Tibial artery (tissue), 4 donors: Measurements from ENCODE around the gene IL17RD.

ENCODE experiments used
- DNase-seq, 2 donors: peaks; one replicate each; pipeline ENCODE4 v3.0.0-alpha.2; 2019
- H3K27ac ChIP-seq, 2 donors: fragments of 200-600 bp; sonication (generic) in 1 of 2; 1 replicate in 1 of 2; 2 replicates in 1 of 2; pipeline ENCODE4 v1.5.1; 2018 to 2019; ENCODE audit warnings: mild to moderate bottlenecking in 1 of 2
- H3K27me3 ChIP-seq, 2 donors: fragments of 200-600 bp; sonication (generic) in 1 of 2; one replicate each; pipeline versions ENCODE4 v1.5.1 to v1.6.0; 2016 to 2019
- H3K36me3 ChIP-seq, 3 donors: fragments of 200-600 bp; sonication (generic) in 2 of 3; one replicate each; pipeline ENCODE4 v1.5.1; 2016 to 2019; ENCODE audit warnings: mild to moderate bottlenecking in 2 of 3
- H3K4me1 ChIP-seq, 4 donors: fragments of 200-600 bp; sonication (generic) in 2 of 4; 1 replicate in 3 of 4; 2 replicates in 1 of 4; pipeline ENCODE4 v1.5.1; 2016 to 2019
- H3K4me3 ChIP-seq, 2 donors: fragments of 200-600 bp; sonication (generic) in 1 of 2; 1 replicate in 1 of 2; 2 replicates in 1 of 2; pipeline ENCODE4 v1.5.1; 2018 to 2019; ENCODE audit warnings: mild to moderate bottlenecking in 2 of 2
- H3K9me3 ChIP-seq, 3 donors: fragments of 200-600 bp; sonication (generic) in 1 of 3; one replicate each; pipeline ENCODE4 v1.5.1; 2016 to 2019
- intact Hi-C: fragments of 100-400 bp; cut with DNase I; formaldehyde crosslinking; loops from one replicate; pipeline ENCODE4 v1.15.0; 2023; ENCODE audit warnings: low total_unique reads
- TF ChIP-seq, protein P1 (sequence below), 2 experiments: fragments of 200-600 bp in 1 of 2; fragments of 450-650 bp in 1 of 2; IDR thresholded peaks; one replicate each; pipeline ENCODE4 v1.5.1; 2017 to 2019; ENCODE audit warnings: antibody characterized with exemption in 2 of 2, mild to moderate bottlenecking in 1 of 2, moderate library complexity in 1 of 2

Gene IL17RD

DNA sequence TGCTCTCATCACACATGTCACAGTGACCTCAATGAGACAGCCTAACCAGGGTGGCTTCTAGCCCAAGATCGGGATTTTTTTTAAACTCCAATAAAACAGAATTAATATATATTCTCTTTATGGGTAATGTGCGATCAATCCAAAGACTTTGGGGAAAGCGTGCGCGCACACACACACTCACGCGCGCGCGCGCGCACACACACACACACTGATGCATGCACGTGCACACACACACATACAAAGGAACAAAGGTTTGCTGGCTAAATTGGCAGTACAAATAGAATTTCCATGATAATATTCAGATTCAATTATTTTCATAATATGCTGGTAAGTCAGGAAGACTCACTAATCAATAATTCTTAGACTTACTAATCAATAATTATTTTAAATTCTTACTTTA is 19.3 kb downstream of the IL17RD start:
- no peak for DNase-seq
- H3K27me3 ChIP-seq, result no peaks in the 10 kb centered on the region
- TF ChIP-seq, protein P1, sequence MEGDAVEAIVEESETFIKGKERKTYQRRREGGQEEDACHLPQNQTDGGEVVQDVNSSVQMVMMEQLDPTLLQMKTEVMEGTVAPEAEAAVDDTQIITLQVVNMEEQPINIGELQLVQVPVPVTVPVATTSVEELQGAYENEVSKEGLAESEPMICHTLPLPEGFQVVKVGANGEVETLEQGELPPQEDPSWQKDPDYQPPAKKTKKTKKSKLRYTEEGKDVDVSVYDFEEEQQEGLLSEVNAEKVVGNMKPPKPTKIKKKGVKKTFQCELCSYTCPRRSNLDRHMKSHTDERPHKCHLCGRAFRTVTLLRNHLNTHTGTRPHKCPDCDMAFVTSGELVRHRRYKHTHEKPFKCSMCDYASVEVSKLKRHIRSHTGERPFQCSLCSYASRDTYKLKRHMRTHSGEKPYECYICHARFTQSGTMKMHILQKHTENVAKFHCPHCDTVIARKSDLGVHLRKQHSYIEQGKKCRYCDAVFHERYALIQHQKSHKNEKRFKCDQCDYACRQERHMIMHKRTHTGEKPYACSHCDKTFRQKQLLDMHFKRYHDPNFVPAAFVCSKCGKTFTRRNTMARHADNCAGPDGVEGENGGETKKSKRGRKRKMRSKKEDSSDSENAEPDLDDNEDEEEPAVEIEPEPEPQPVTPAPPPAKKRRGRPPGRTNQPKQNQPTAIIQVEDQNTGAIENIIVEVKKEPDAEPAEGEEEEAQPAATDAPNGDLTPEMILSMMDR (IDR thresholded peaks at IDR 0.05), result no peak
- no peaks in the 10 kb centered on the region for H3K9me3 ChIP-seq
- no peak overlapping the region for H3K4me3 ChIP-seq
- H3K4me1 ChIP-seq, result peaks cover 0 to 8% (median 0%) of the 10 kb centered on the region in 4 donors
- intact Hi-C loops, result no loop called here
- H3K36me3 ChIP-seq, result no peaks in the 10 kb centered on the region
- no peak overlapping the region for H3K27ac ChIP-seq

GRCh38 chr3:57144952-57145351 is 20.2 kb downstream of the IL17RD start:
- Histone ChIP-seq H3K27ac (no peak overlapping the region), H3K36me3 (no peaks in the 10 kb centered on the region), H3K27me3 (no peaks in the 10 kb centered on the region), H3K4me3 (no peak overlapping the region), H3K4me1 (peaks cover 0 to 3% (median 0%) of the 10 kb centered on the region in 4 donors), H3K9me3 (no peaks in the 10 kb centered on the region)
- no peak for DNase-seq
- intact Hi-C loops, result no loop called here
- TF ChIP-seq, protein P1 (IDR thresholded peaks at IDR 0.05), result no peak

DNA sequence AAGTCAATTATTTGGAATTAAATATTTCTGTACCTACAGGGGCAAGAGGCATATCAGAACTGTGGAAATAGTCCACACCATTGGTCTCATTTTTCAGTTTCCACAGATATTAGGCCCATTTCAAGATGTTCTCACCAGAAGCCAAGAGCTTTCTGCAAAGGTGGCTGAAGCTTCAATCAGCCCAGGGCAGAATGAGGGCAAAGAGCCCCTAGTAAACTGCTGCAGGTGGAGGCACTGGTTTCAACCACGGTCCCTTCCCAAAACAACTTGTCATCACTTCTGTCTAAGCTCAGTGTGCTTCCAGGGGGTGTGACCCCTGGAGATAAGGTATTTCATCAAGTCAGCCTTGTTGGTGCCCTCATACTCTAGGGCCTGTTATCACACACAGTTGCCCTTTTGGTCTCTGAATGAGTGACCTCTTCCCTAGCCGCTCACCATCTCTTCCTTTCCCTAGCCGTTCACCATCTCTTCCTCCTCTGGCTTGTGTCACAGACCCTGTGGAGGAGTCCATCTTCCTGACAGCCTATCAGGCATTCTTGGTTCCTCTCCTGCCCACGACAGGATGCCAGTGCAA is 21.2 kb downstream of the IL17RD start:
- intact Hi-C loops, result no loop called here
- H3K9me3 ChIP-seq, result no peaks in the 10 kb centered on the region
- no peak overlapping the region for H3K27ac ChIP-seq
- TF ChIP-seq, protein P1 (IDR thresholded peaks at IDR 0.05), result no peak
- H3K4me3 ChIP-seq, result no peak overlapping the region
- H3K36me3 ChIP-seq, result no peaks in the 10 kb centered on the region
- no peaks in the 10 kb centered on the region for H3K4me1 ChIP-seq
- no peak for DNase-seq
- H3K27me3 ChIP-seq, result no peaks in the 10 kb centered on the region

DNA sequence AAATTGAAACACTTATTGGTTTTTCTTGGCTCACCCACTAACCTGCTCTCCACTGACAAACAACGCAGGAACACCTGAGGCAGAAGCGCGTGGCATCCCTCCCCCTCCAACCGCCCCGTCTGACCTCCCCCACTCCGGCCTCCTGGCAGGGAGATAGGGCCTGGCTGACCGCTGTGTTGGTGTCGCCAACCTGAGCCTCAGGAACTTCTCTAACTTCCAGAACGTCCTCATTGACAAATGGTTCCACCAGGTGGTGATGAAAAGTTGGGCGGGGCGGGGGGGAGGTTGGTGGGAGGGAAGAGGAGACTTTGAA is 22.8 kb downstream of the IL17RD start:
- TF ChIP-seq, protein P1 (IDR thresholded peaks at IDR 0.05), result no peak
- H3K9me3 ChIP-seq, result no peaks in the 10 kb centered on the region
- no peaks in the 10 kb centered on the region for H3K36me3 ChIP-seq
- peak in 1 of 2 donors; percentile 56 for DNase-seq
- H3K4me1 ChIP-seq, result no peaks in the 10 kb centered on the region
- no peak overlapping the region for H3K27ac ChIP-seq
- no peaks in the 10 kb centered on the region for H3K27me3 ChIP-seq
- no peak overlapping the region for H3K4me3 ChIP-seq
- intact Hi-C loops, result no loop called here

DNA sequence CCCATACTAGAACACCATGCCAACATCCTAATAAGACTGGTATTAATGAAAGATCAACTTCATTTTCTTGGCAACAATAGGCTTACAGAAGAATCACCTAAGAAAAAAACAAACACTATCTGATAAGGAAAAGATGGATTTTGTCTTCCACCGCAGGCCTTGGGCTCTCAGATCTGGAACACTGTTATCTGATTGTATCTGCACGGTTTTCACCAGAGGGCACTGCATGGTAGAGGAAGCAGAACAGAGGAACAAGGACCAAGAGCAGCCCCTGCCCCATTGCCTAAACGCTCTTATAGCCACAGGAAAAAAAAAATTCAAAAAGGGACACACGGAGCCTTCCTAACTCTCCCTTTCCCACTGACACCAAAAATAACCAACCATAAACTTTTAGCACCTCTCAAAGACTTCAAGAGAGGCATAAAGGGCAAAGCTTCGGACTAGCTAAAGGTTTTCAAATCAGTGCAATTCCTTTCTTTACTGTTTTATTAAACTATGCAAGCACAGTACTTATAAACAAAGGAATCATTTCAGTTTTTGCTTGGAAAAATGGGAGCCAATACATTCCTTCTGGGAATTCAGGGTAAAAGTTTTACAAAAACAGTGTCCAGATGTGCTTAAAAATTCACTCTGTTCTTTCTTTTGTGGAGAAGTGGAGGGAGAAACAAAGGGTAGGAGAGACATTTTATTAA is 23.3 kb downstream of the IL17RD start:
- Histone ChIP-seq H3K9me3 (no peaks in the 10 kb centered on the region), H3K4me3 (no peak overlapping the region), H3K36me3 (no peaks in the 10 kb centered on the region), H3K27ac (no peak overlapping the region), H3K4me1 (no peaks in the 10 kb centered on the region), H3K27me3 (no peaks in the 10 kb centered on the region)
- intact Hi-C loops, result no loop called here
- no peak for DNase-seq
- TF ChIP-seq, protein P1 (IDR thresholded peaks at IDR 0.05), result no peak
